Glutamatergic neuron (in vitro differentiated cells): Measurements from ENCODE around the gene LARGE2. TPM values are rescaled to one million over a fixed set of nuclear protein-coding genes. Genes with fewer than 3 reads are reported as not detected.

Experiments used
- DNase-seq: peaks from one replicate; pipeline ENCODE4 v3.0.0; 2022
- H3K27ac Mint-ChIP-seq: one replicate; pipeline ENCODE4 v1.8.0; 2020; ENCODE audit warnings: mild to moderate bottlenecking, mixed read lengths, inconsistent platforms; ENCODE audit not compliant: unreplicated experiment
- H3K27me3 Mint-ChIP-seq: one replicate; pipeline ENCODE4 v1.8.0; 2020; ENCODE audit warnings: mild to moderate bottlenecking, moderate library complexity, mixed read lengths, inconsistent platforms; ENCODE audit not compliant: unreplicated experiment
- H3K36me3 Mint-ChIP-seq: one replicate; pipeline ENCODE4 v1.8.0; 2020; ENCODE audit warnings: mild to moderate bottlenecking, mixed read lengths, inconsistent platforms; ENCODE audit not compliant: unreplicated experiment
- H3K4me1 Mint-ChIP-seq: one replicate; pipeline ENCODE4 v1.8.0; 2020; ENCODE audit warnings: mild to moderate bottlenecking, low read depth, mixed read lengths, inconsistent platforms; ENCODE audit not compliant: unreplicated experiment
- H3K4me3 Mint-ChIP-seq: one replicate; pipeline ENCODE4 v1.8.0; 2020; ENCODE audit warnings: mild to moderate bottlenecking, mixed read lengths, inconsistent platforms; ENCODE audit not compliant: unreplicated experiment
- H3K9me3 Mint-ChIP-seq: one replicate; pipeline ENCODE4 v1.8.0; 2020; ENCODE audit warnings: mild to moderate bottlenecking, moderate library complexity, mixed read lengths, inconsistent platforms; ENCODE audit not compliant: unreplicated experiment
- total RNA-seq: library from RNA; stranded (reverse); fragmentation: NEBNext Ultra II Directional; extraction: Animal tissue kit (Norgen Biotek cat#: 25700); gene quantifications from one replicate; pipeline ENCODE4 v1.2.1, GENCODE V29; 2021; ENCODE audit not compliant: unreplicated experiment
- TF ChIP-seq, protein P1 (sequence below): fragments of 200-600 bp; sonication (generic); IDR thresholded peaks from one replicate; pipeline ENCODE4 v1.5.0; 2021; ENCODE audit not compliant: partially characterized antibody, unreplicated experiment

The LARGE2 gene
- total RNA-seq, 1 donor from 2014 or later: 3.0 TPM

DNA sequence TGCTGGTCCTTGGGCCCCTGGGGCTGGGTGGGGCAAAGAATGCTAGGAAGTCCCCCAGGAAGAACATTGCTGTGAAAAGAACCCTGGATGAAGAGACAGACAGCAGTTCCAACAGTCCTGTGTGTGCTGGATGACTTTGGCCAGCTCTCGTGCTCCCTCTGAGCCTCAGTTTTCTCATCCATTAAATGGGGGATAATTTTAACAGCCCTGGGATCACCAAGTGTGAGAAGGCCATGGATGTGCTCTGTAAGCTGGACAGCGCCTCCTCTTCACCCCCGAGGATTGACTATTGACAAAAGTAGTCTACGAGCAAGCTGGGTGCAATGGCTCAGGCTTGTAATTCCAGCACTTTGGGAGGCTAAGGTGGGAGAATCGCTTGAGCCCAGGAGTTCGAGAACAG, 2.5 kb downstream of the LARGE2 start:
- TF ChIP-seq, protein P1, sequence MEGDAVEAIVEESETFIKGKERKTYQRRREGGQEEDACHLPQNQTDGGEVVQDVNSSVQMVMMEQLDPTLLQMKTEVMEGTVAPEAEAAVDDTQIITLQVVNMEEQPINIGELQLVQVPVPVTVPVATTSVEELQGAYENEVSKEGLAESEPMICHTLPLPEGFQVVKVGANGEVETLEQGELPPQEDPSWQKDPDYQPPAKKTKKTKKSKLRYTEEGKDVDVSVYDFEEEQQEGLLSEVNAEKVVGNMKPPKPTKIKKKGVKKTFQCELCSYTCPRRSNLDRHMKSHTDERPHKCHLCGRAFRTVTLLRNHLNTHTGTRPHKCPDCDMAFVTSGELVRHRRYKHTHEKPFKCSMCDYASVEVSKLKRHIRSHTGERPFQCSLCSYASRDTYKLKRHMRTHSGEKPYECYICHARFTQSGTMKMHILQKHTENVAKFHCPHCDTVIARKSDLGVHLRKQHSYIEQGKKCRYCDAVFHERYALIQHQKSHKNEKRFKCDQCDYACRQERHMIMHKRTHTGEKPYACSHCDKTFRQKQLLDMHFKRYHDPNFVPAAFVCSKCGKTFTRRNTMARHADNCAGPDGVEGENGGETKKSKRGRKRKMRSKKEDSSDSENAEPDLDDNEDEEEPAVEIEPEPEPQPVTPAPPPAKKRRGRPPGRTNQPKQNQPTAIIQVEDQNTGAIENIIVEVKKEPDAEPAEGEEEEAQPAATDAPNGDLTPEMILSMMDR: no peak
- H3K9me3 Mint-ChIP-seq: peaks cover 14% of the 10 kb centered on the region
- no peak overlapping the region for H3K27ac Mint-ChIP-seq
- no peaks in the 10 kb centered on the region for H3K36me3 Mint-ChIP-seq
- H3K4me1 Mint-ChIP-seq: peaks cover 12% of the 10 kb centered on the region
- H3K27me3 Mint-ChIP-seq: peaks cover 25% of the 10 kb centered on the region
- DNase-seq: no peak
- H3K4me3 Mint-ChIP-seq: no peak overlapping the region

GRCh38 chr11:45925550-45925949, 3.1 kb downstream of the LARGE2 start:
- Mint-ChIP-seq H3K27me3 (peaks cover 25% of the 10 kb centered on the region), H3K9me3 (peaks cover 12% of the 10 kb centered on the region), H3K4me1 (peaks cover 14% of the 10 kb centered on the region), H3K27ac (peak overlapping the region; percentile 38), H3K36me3 (no peaks in the 10 kb centered on the region), H3K4me3 (no peak overlapping the region)
- DNase-seq: no peak
- TF ChIP-seq, protein P1: no peak

DNA sequence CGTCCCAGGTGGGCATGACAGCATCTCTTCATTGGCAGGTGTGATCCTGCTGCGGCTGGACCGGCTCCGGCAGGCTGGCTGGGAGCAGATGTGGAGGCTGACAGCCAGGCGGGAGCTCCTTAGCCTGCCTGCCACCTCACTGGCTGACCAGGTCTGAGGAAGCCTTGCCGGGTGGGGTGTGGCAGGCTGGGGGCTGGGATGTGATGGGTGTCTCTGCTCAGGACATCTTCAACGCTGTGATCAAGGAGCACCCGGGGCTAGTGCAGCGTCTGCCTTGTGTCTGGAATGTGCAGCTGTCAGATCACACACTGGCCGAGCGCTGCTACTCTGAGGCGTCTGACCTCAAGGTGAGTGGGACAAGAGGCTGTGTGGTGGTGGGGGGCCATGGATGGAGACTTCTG, 3.5 kb downstream of the LARGE2 start:
- no peak overlapping the region for H3K4me3 Mint-ChIP-seq
- H3K4me1 Mint-ChIP-seq: peaks cover 14% of the 10 kb centered on the region
- DNase-seq: peak; percentile 68
- H3K27me3 Mint-ChIP-seq: peaks cover 25% of the 10 kb centered on the region
- no peaks in the 10 kb centered on the region for H3K36me3 Mint-ChIP-seq
- peak overlapping the region; percentile 43 for H3K27ac Mint-ChIP-seq
- H3K9me3 Mint-ChIP-seq: peaks cover 10% of the 10 kb centered on the region
- TF ChIP-seq, protein P1: no peak

GRCh38 chr11:45926536-45927331, 4.3 kb downstream of the LARGE2 start:
- Mint-ChIP-seq H3K4me3 (peak overlapping the region; percentile 15), H3K27me3 (peaks cover 20% of the 10 kb centered on the region), H3K27ac (no peak overlapping the region), H3K36me3 (no peaks in the 10 kb centered on the region), H3K9me3 (peaks cover 10% of the 10 kb centered on the region), H3K4me1 (peaks cover 14% of the 10 kb centered on the region)
- DNase-seq: no peak
- TF ChIP-seq, protein P1: no peak

DNA sequence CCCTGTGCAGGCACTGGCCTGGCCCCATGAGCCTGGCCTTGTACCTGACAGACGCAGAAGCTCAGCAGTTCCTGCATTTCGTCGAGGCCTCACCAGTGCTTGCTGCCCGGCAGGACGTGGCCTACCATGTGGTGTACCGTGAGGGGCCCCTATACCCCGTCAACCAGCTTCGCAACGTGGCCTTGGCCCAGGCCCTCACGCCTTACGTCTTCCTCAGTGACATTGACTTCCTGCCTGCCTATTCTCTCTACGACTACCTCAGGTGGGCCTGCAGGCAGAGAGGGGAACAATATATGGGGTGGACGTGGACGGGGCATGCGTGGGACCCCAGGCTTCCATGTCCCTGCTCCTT, 4.9 kb downstream of the LARGE2 start:
- TF ChIP-seq, protein P1: no peak
- no peak overlapping the region for H3K4me3 Mint-ChIP-seq
- peaks cover 20% of the 10 kb centered on the region for H3K27me3 Mint-ChIP-seq
- peaks cover 10% of the 10 kb centered on the region for H3K9me3 Mint-ChIP-seq
- peaks cover 1% of the 10 kb centered on the region for H3K36me3 Mint-ChIP-seq
- DNase-seq: no peak
- H3K27ac Mint-ChIP-seq: no peak overlapping the region
- peaks cover 14% of the 10 kb centered on the region for H3K4me1 Mint-ChIP-seq
